Neuronal stem cell (in vitro differentiated cells): ENCODE data around the gene PLAC8.

Source experiments
- DNase-seq: peaks from one replicate; pipeline ENCODE4 v3.0.0-alpha.2; 2013; ENCODE audit warnings: low spot score
- H2AFZ ChIP-seq: one replicate; pipeline ENCODE4 v1.6.1; 2013; ENCODE audit warnings: mild to moderate bottlenecking, low read length, inconsistent platforms
- H2AK5ac ChIP-seq: 2 replicates; pipeline ENCODE4 v1.6.1; 2013; ENCODE audit warnings: low read depth, mild to moderate bottlenecking, inconsistent platforms, low read length, moderate library complexity, mixed read lengths
- H2BK120ac ChIP-seq: 2 replicates; pipeline ENCODE4 v1.6.1; 2013; ENCODE audit warnings: low read depth, mild to moderate bottlenecking, inconsistent platforms, low read length, moderate library complexity, mixed read lengths
- H2BK12ac ChIP-seq: one replicate; pipeline ENCODE4 v1.6.1; 2013; ENCODE audit warnings: low read length, inconsistent platforms
- H2BK15ac ChIP-seq: 2 replicates; pipeline ENCODE4 v1.6.1; 2013; ENCODE audit warnings: mild to moderate bottlenecking, low read length, inconsistent platforms, mixed read lengths
- H2BK5ac ChIP-seq: one replicate; pipeline ENCODE4 v1.6.1; 2013; ENCODE audit warnings: inconsistent platforms, mild to moderate bottlenecking, low read length, moderate library complexity
- H3K14ac ChIP-seq: one replicate; pipeline ENCODE4 v1.6.1; 2013; ENCODE audit warnings: low read length, inconsistent platforms
- H3K18ac ChIP-seq: 2 replicates; pipeline ENCODE4 v1.6.1; 2013; ENCODE audit warnings: low read length, inconsistent platforms
- H3K23ac ChIP-seq: 2 replicates; pipeline ENCODE4 v1.6.1; 2013; ENCODE audit warnings: low read depth, mild to moderate bottlenecking, mixed read lengths, low read length, inconsistent platforms; ENCODE audit not compliant: poor library complexity
- H3K27ac ChIP-seq: replicated peaks from 3 replicates; pipeline ENCODE4 v1.5.1; 2013; ENCODE audit warnings: low read length, inconsistent platforms
- H3K27me3 ChIP-seq, 3 experiments: 2 replicates each; pipeline ENCODE4 v1.6.1; 2013; ENCODE audit warnings: low read length in 3 of 3, mild to moderate bottlenecking in 2 of 3, inconsistent platforms in 1 of 3, low read depth in 1 of 3, mixed read lengths in 1 of 3, moderate library complexity in 1 of 3; ENCODE audit not compliant: control insufficient read depth in 3 of 3, insufficient read depth in 3 of 3
- H3K36me3 ChIP-seq, 2 donors: replicated peaks in 1 of 2; 2 replicates each; pipeline ENCODE4 v1.6.1; 2013; ENCODE audit warnings: low read length in 2 of 2; ENCODE audit not compliant: control insufficient read depth in 2 of 2, insufficient read depth in 2 of 2
- H3K4ac ChIP-seq: 2 replicates; pipeline ENCODE4 v1.6.1; 2013; ENCODE audit warnings: inconsistent platforms, mild to moderate bottlenecking, low read length, moderate library complexity
- H3K4me1 ChIP-seq, 2 donors: 1 replicate in 1 of 2; 2 replicates in 1 of 2; pipeline ENCODE4 v1.6.1; 2013; ENCODE audit warnings: low read length in 2 of 2, low read depth in 1 of 2; ENCODE audit not compliant: control insufficient read depth in 2 of 2, insufficient read depth in 1 of 2
- H3K4me2 ChIP-seq: one replicate; pipeline ENCODE4 v1.6.1; 2013; ENCODE audit warnings: mild to moderate bottlenecking, low read length, inconsistent platforms; ENCODE audit not compliant: insufficient read depth, poor library complexity, severe bottlenecking
- H3K4me3 ChIP-seq, 2 donors: 2 replicates each; pipeline ENCODE4 v1.5.1; 2013; ENCODE audit warnings: low read length in 2 of 2, mild to moderate bottlenecking in 2 of 2, inconsistent platforms in 1 of 2, moderate library complexity in 1 of 2
- H3K79me1 ChIP-seq: one replicate; pipeline ENCODE4 v1.6.1; 2013; ENCODE audit warnings: low read depth, mild to moderate bottlenecking, inconsistent platforms, low read length, moderate library complexity
- H3K9ac ChIP-seq: one replicate; pipeline ENCODE4 v1.6.1; 2013; ENCODE audit warnings: mild to moderate bottlenecking, low read depth, low read length, inconsistent platforms; ENCODE audit not compliant: poor library complexity
- H3K9me3 ChIP-seq, 2 donors: replicated peaks in 1 of 2; 2 replicates each; pipeline versions ENCODE3 to v1.6.1; 2013; ENCODE audit warnings: low read length in 2 of 2, mild to moderate bottlenecking in 2 of 2, inconsistent platforms in 1 of 2, low read depth in 1 of 2, mixed read lengths in 1 of 2, moderate library complexity in 1 of 2; ENCODE audit not compliant: control insufficient read depth in 2 of 2, insufficient read depth in 1 of 2
- H4K8ac ChIP-seq: one replicate; pipeline ENCODE4 v1.6.1; 2013; ENCODE audit warnings: low read depth, mild to moderate bottlenecking, inconsistent platforms, low read length, moderate library complexity
- H4K91ac ChIP-seq: one replicate; pipeline ENCODE4 v1.6.1; 2013; ENCODE audit warnings: low read length, low read depth, mild to moderate bottlenecking, inconsistent platforms; ENCODE audit not compliant: poor library complexity
- WGBS, 2 donors: extraction: QIAGEN DNeasy Blood & Tissue Kit; methylation state at CpG; one replicate each; pipeline ENCODE4 v1.1.7; 2013; ENCODE audit warnings: missing lambda C conversion rate in 2 of 2, mixed read lengths in 1 of 2; ENCODE audit not compliant: insufficient read length in 2 of 2, insufficient replicate concordance in 1 of 2; ENCODE audit errors: extremely low coverage in 2 of 2; 5-methylcytosine and 5-hydroxymethylcytosine counted together

PLAC8 gene

GRCh38 chr4:83139514-83140156, 25.1 kb upstream of the PLAC8 start:
- no peak overlapping the region for H2BK120ac ChIP-seq
- H2AFZ ChIP-seq: no peak overlapping the region
- H3K23ac ChIP-seq: no peak overlapping the region
- H3K4me1 ChIP-seq: no peaks in the 10 kb centered on the region
- no peak overlapping the region for H3K4ac ChIP-seq
- H2BK5ac ChIP-seq: no peak overlapping the region
- H3K36me3 ChIP-seq: no peaks in the 10 kb centered on the region
- no peak overlapping the region for H3K18ac ChIP-seq
- H3K79me1 ChIP-seq: no peaks in the 10 kb centered on the region
- H4K8ac ChIP-seq: no peak overlapping the region
- no peak overlapping the region for H2AK5ac ChIP-seq
- H3K4me2 ChIP-seq: no peak overlapping the region
- DNase-seq: no peak
- no peak overlapping the region for H3K27ac ChIP-seq
- H3K14ac ChIP-seq: no peak overlapping the region
- no peaks in the 10 kb centered on the region for H3K27me3 ChIP-seq
- no CpG with 5 or more reads among the region's 3 CpGs for WGBS, 2 donors
- H3K9ac ChIP-seq: no peak overlapping the region
- no peak overlapping the region for H4K91ac ChIP-seq
- no peak overlapping the region for H2BK12ac ChIP-seq
- H3K4me3 ChIP-seq: no peak overlapping the region
- H2BK15ac ChIP-seq: no peak overlapping the region
- peaks cover 0 to 3% of the 10 kb centered on the region in 2 donors for H3K9me3 ChIP-seq

GRCh38 chr4:83138946-83139345, 24.4 kb upstream of the PLAC8 start:
- Histone ChIP-seq H3K79me1 (no peaks in the 10 kb centered on the region), H3K9me3 (peaks cover 0 to 3% of the 10 kb centered on the region in 2 donors), H4K8ac (no peak overlapping the region), H3K27ac (no peak overlapping the region), H3K4me1 (no peaks in the 10 kb centered on the region), H2AFZ (no peak overlapping the region), H3K4ac (no peak overlapping the region), H3K18ac (no peak overlapping the region), H3K36me3 (no peaks in the 10 kb centered on the region), H4K91ac (no peak overlapping the region), H2AK5ac (no peak overlapping the region), H3K4me3 (no peak overlapping the region), H3K4me2 (no peak overlapping the region), H3K23ac (no peak overlapping the region), H2BK15ac (no peak overlapping the region), H3K27me3 (no peaks in the 10 kb centered on the region), H3K14ac (no peak overlapping the region), H2BK12ac (no peak overlapping the region), H2BK5ac (no peak overlapping the region), H2BK120ac (no peak overlapping the region), H3K9ac (no peak overlapping the region)
- DNase-seq: no peak
- WGBS, 2 donors: no CpG with 5 or more reads among the region's 4 CpGs

- Histone ChIP-seq H2BK15ac (no peak overlapping the region), H3K4me1 (no peaks in the 10 kb centered on the region), H3K9ac (no peak overlapping the region), H3K14ac (no peak overlapping the region), H2BK5ac (no peak overlapping the region), H2AK5ac (no peak overlapping the region), H4K8ac (no peak overlapping the region), H3K36me3 (no peaks in the 10 kb centered on the region), H3K23ac (no peak overlapping the region), H2AFZ (no peak overlapping the region), H3K4me2 (no peak overlapping the region), H3K79me1 (no peaks in the 10 kb centered on the region), H3K4me3 (no peak overlapping the region), H2BK12ac (no peak overlapping the region), H3K9me3 (no peaks in the 10 kb centered on the region), H3K27me3 (no peaks in the 10 kb centered on the region), H3K18ac (no peak overlapping the region), H2BK120ac (no peak overlapping the region), H3K27ac (no peak overlapping the region), H4K91ac (no peak overlapping the region), H3K4ac (no peak overlapping the region)
- no peak for DNase-seq
- WGBS, 2 donors: no CpG with 5 or more reads among the region's 1 CpG
Measured at GRCh38 chr4:83132065-83132464, 17.5 kb upstream of the PLAC8 start.

- WGBS, 2 donors: no CpG with 5 or more reads among the region's 2 CpGs
- no peak overlapping the region for H3K4me3 ChIP-seq
- no peak overlapping the region for H3K23ac ChIP-seq
- no peak overlapping the region for H3K14ac ChIP-seq
- H2BK15ac ChIP-seq: no peak overlapping the region
- no peak overlapping the region for H3K18ac ChIP-seq
- H2BK12ac ChIP-seq: no peak overlapping the region
- no peak overlapping the region for H3K9ac ChIP-seq
- DNase-seq: no peak
- H3K27me3 ChIP-seq: no peaks in the 10 kb centered on the region
- H3K79me1 ChIP-seq: no peaks in the 10 kb centered on the region
- no peaks in the 10 kb centered on the region for H3K4me1 ChIP-seq
- no peak overlapping the region for H2AFZ ChIP-seq
- no peak overlapping the region for H2AK5ac ChIP-seq
- no peak overlapping the region for H4K91ac ChIP-seq
- no peaks in the 10 kb centered on the region for H3K9me3 ChIP-seq
- no peak overlapping the region for H3K27ac ChIP-seq
- no peak overlapping the region for H2BK5ac ChIP-seq
- H3K36me3 ChIP-seq: no peaks in the 10 kb centered on the region
- H3K4ac ChIP-seq: no peak overlapping the region
- no peak overlapping the region for H3K4me2 ChIP-seq
- H4K8ac ChIP-seq: no peak overlapping the region
- H2BK120ac ChIP-seq: no peak overlapping the region
Measured at GRCh38 chr4:83129264-83129663, 14.7 kb upstream of the PLAC8 start.
